Suprapubic skin (tissue), 4 donors: ENCODE measurements around the gene MAP1B. TPM values are rescaled to one million over a fixed set of nuclear protein-coding genes. Genes with fewer than 3 reads are reported as not detected.
A peak's percentile ranks its signal among the peaks of the same experiment; 100 is the strongest.

ENCODE experiments used
- DNase-seq, 2 donors: peaks; one replicate each; pipeline ENCODE4 v3.0.0-alpha.2; 2019; ENCODE audit warnings: low spot score in 2 of 2
- H3K27ac ChIP-seq: fragments of 200-600 bp; sonication (generic); one replicate; pipeline ENCODE4 v1.5.1; 2019
- H3K27me3 ChIP-seq: fragments of 200-600 bp; sonication (generic); one replicate; pipeline ENCODE4 v1.5.1; 2019
- H3K36me3 ChIP-seq: fragments of 200-600 bp; sonication (generic); one replicate; pipeline ENCODE4 v1.5.1; 2019
- H3K4me1 ChIP-seq: fragments of 200-600 bp; sonication (generic); one replicate; pipeline ENCODE4 v1.5.1; 2019
- H3K4me3 ChIP-seq: fragments of 200-600 bp; sonication (generic); one replicate; pipeline ENCODE4 v1.5.1; 2019; ENCODE audit warnings: mild to moderate bottlenecking
- H3K9me3 ChIP-seq: fragments of 200-600 bp; sonication (generic); one replicate; pipeline ENCODE4 v1.5.1; 2019
- CTCF ChIP-seq, 2 donors: fragments of 200-600 bp in 1 of 2; fragments of 450-650 bp in 1 of 2; sonication (generic) in 1 of 2; IDR thresholded peaks; one replicate each; pipeline ENCODE4 v1.5.1; 2016 to 2019; ENCODE audit warnings: antibody characterized with exemption in 2 of 2, mild to moderate bottlenecking in 1 of 2, moderate library complexity in 1 of 2
- EP300 ChIP-seq: sonication (generic); formaldehyde crosslinking; IDR thresholded peaks from one replicate; pipeline ENCODE4 v1.6.1; 2017; ENCODE audit warnings: antibody characterized with exemption
- POLR2A ChIP-seq, 2 donors: fragments of 450-650 bp; IDR thresholded peaks; one replicate each; pipeline ENCODE4 v1.6.1; 2017; ENCODE audit warnings: antibody characterized with exemption in 2 of 2, mild to moderate bottlenecking in 2 of 2, moderate library complexity in 2 of 2
- POLR2AphosphoS5 ChIP-seq, 3 donors: sonication (generic); formaldehyde crosslinking; IDR thresholded peaks; one replicate each; pipeline ENCODE4 v1.6.1; 2017; ENCODE audit warnings: antibody characterized with exemption in 3 of 3
- WGBS: methylation state at CpG from one replicate; pipeline ENCODE4 v1.1.5; 2018; 5-methylcytosine and 5-hydroxymethylcytosine counted together
- total RNA-seq, 4 donors: library from RNA; depleted of rRNA; stranded (reverse); fragments of >200 nt; gene quantifications; one replicate each; pipeline ENCODE4 v1.1.0, GENCODE V29; 2016

MAP1B gene
- total RNA-seq, 4 donors from 2014 or later = 38.1 to 172 (median 67.5) TPM

DNA sequence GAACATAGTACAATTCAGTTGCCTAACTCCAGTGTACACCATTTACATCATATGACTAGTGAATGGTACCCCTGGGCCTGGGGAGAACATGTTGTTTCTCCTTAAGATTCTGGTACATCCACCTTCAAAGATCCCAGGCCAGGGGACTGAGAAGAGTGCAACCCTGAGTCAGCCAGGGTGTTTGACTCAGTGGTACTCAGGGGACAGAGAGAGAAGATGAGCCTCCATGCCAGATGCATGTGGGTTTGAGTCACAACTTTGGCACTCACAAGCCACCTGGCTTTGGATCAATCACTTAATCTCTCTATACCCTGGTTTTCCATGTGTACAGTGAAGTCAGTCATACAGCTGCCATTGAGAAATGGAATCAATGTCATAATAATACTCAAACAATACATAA is 53.7 kb downstream of the MAP1B start:
- DNase-seq = no peak
- no peak for TF ChIP-seq CTCF (IDR thresholded peaks at IDR 0.05)
- no peak for TF ChIP-seq POLR2AphosphoS5 (IDR thresholded peaks at IDR 0.05)
- no peak for TF ChIP-seq POLR2A (IDR thresholded peaks at IDR 0.05)
- TF ChIP-seq EP300 = no peak
- Histone ChIP-seq H3K27ac (no peak overlapping the region), H3K4me1 (peaks cover 37% of the 10 kb centered on the region), H3K9me3 (no peaks in the 10 kb centered on the region), H3K36me3 (no peaks in the 10 kb centered on the region), H3K27me3 (no peaks in the 10 kb centered on the region), H3K4me3 (no peak overlapping the region)

DNA sequence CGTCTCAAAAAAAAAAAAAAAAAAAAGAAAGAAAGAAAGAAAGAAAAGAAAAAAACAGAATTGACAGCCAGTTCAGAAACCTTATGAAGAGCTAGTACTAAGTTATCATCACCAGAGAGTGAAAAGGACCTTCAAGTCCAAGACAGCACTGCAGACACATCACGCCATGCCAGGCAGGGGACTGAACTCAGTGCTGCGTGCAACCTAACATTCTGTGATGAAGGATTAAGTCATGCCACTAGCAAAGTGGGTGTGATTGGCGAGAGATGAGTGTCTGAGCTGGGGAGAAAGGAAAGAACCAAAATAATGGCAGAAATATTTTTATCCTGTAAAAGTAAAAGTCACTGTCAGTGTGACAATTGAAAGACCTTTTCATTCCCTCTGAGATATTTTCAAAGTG is 54.7 kb downstream of the MAP1B start:
- Histone ChIP-seq H3K27ac (no peak overlapping the region), H3K4me1 (peaks cover 39% of the 10 kb centered on the region)
- WGBS = 92% methylated on average over 4 of the region's 4 CpGs

DNA sequence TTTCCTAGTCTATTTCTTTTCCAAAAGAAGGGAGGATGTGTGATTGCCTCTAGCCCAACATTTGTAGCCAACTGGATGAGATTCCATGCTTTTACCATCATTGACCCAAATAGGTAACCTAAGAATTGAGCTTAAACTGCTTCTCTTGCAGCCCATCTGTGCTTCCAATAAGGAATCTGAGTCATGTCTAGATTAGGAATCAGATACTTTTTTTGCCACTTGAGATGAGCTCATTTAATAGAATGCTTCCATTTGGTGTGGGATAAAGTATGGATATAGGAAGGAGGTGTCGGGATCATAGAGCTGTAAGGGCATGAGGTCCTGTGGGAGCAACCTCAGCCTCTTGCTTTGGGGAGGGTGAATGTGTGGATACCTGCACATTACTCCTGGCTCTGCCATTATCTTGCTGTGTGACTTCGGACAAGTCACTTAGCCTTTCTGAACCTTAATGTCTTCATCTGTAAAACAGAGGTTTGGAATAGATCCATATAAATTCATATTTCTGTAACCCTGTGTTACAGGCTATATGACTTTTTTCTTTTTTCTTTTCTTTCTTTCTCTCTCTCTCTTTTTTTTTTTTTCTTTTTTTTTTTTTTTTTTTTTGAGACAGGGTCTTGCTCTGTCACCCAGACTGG is 56.2 kb downstream of the MAP1B start:
- TF ChIP-seq POLR2AphosphoS5 (IDR thresholded peaks at IDR 0.05) (no peak), POLR2A (IDR thresholded peaks at IDR 0.05) (no peak), EP300 (no peak), CTCF (IDR thresholded peaks at IDR 0.05) (no peak)
- H3K4me3 ChIP-seq = no peak overlapping the region

More for the DNA sequence above, 54.7 kb downstream of the MAP1B start:
- no peak for DNase-seq
- Histone ChIP-seq H3K9me3 (no peaks in the 10 kb centered on the region), H3K36me3 (no peaks in the 10 kb centered on the region), H3K4me3 (no peak overlapping the region), H3K27me3 (no peaks in the 10 kb centered on the region)
- no peak for TF ChIP-seq POLR2AphosphoS5 (IDR thresholded peaks at IDR 0.05)
- TF ChIP-seq CTCF (IDR thresholded peaks at IDR 0.05) = no peak
- TF ChIP-seq POLR2A (IDR thresholded peaks at IDR 0.05) = no peak
- no peak for TF ChIP-seq EP300

GRCh38 chr5:72166070-72166979 is 59.0 kb downstream of the MAP1B start:
- no peaks in the 10 kb centered on the region for H3K27me3 ChIP-seq
- H3K9me3 ChIP-seq = no peaks in the 10 kb centered on the region
- WGBS = 20% methylated on average over 15 of the region's 15 CpGs
- TF ChIP-seq POLR2AphosphoS5 (IDR thresholded peaks at IDR 0.05) (peak in 1 of 3 donors; percentile 5), EP300 (no peak)
- peak overlapping the region; percentile 15 for H3K4me3 ChIP-seq
- H3K36me3 ChIP-seq = no peaks in the 10 kb centered on the region
- peak in 1 of 2 donors; percentile 76 for DNase-seq
- H3K27ac ChIP-seq = peak overlapping the region; percentile 61
- H3K4me1 ChIP-seq = peaks cover 31% of the 10 kb centered on the region

More for the DNA sequence above, 56.2 kb downstream of the MAP1B start:
- H3K4me1 ChIP-seq = peaks cover 44% of the 10 kb centered on the region
- H3K36me3 ChIP-seq = no peaks in the 10 kb centered on the region
- DNase-seq = no peak
- H3K9me3 ChIP-seq = no peaks in the 10 kb centered on the region
- no peak overlapping the region for H3K27ac ChIP-seq
- WGBS = 97% methylated on average over 2 of the region's 2 CpGs
- no peaks in the 10 kb centered on the region for H3K27me3 ChIP-seq

DNA sequence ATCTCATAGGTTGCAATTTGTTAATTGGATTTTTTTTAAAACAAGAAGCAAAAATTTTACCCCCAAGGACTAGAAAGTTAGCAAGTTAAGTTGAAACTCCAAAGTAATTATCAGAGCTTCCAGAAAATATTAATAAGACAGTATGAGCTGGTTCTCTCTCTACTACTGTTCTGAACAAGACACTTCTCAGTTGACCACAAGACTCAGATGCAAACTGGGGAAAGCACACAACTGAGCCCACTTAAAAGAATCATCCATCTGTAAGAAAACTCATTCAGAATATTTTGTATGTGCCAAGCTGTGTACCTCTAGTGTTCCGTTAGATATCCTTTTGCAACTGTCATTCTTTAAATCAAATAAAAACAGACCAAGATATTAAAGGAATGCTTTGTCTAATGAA is 60.0 kb downstream of the MAP1B start:
- DNase-seq = no peak
- Histone ChIP-seq H3K4me3 (no peak overlapping the region), H3K9me3 (no peaks in the 10 kb centered on the region), H3K27me3 (no peaks in the 10 kb centered on the region), H3K4me1 (peaks cover 31% of the 10 kb centered on the region), H3K27ac (no peak overlapping the region), H3K36me3 (no peaks in the 10 kb centered on the region)
- TF ChIP-seq POLR2A (IDR thresholded peaks at IDR 0.05) (no peak), POLR2AphosphoS5 (IDR thresholded peaks at IDR 0.05) (no peak), EP300 (no peak), CTCF (IDR thresholded peaks at IDR 0.05) (no peak)
- WGBS = 74% methylated on average over 1 of the region's 1 CpG
